HG03060 (cell line): ENCODE results near the gene THBS2.
"Not testable (repeated sequence)": the region's sequence is repeated elsewhere in the genome, so short reads cannot be mapped to it uniquely, and the experiment has no call there.

Source experiments
- ATAC-seq: cut with Tn5 transposase; IDR thresholded peaks from one replicate; pipeline ENCODE4 v1.9.1; 2021; ENCODE audit warnings: low read depth, moderate number of reproducible peaks; ENCODE audit not compliant: unreplicated experiment

Gene THBS2

DNA sequence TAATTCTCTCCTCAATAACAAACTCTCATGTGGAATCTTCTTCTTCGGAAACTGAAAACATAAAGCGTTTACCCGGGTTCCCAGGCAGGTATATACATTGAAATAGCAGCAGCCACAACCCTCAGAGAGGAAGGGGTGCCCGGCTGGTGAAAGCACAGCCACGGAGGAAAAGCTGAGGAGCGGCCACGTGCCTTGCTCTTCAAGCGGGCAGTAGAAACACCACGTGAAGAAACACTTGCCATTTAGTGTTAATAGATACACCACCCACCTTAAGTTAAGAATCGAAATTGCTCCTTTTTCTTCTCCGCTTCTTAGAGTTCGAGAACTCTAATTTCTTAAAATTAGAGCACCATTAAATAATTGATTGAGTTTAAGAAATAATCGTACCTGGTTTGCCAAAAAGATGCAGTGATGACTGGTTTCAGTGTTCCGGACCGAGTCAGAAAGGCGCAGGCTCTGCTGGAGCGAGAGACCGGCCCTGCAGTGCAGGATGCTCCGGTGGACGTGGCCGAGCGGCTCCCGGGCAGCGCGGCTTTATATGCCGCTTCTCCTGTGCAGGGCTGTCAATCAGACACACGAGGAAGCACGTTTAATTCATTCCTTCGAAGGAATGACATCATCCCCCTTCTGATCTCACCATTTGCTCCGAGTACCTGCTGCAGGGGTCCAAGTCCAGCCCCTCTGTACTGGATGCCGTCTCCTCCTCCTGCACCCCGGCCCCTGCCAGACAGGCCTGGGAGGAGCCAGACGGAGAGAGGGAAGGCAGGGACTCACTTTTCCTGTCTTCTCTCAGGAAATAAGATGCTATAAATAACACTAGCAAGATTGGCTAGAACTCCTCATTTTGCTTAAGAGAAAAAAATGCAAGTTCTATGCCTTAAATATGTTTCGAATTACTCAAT, at the start of gene THBS2:
THBS2 (minus strand) TSS at position 510 of the 902 bp plus-strand sequence. CDS start 3,062 bp downstream, outside the sequence.
- no peak for ATAC-seq

DNA sequence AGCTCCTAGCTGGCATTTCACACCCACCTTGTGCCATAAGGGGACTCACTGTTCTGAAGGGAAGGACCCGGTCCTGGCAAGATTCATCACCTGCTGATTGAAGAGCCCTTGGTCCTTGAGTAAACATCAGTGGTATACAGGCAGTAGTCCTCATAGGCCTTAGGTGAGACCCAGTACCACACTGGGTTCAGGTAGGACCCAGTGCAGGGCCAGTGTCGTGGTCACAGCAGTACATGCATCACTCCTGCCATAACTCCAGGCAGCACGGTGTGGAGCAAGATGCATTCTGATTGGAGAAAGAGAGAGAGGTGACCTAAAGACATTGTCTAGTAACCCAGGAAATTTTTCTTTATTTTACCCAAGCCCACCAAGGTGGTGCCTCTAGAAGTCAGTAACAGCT, 49.1 kb upstream of the THBS2 start:
- ATAC-seq = no peak

DNA sequence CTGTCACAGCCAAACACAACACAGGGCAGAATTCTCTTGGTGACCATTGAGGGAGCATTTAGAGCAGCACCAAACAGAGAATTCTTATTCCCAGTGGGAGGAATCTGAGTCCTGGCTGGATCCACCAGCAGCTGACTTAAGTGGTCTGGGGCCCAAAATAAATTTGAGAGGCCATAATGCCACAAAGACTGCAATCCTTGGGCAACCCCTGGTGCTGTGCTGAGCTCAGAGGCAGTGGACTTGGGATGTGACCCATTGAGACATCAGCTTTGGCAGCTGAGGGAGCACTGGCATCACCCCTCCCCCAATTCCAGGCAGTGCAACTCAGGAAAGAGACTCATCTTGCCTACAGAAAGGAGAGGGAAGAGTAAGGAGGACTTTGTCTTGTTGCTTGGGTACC, 48.6 kb upstream of the THBS2 start:
- ATAC-seq = no peak

DNA sequence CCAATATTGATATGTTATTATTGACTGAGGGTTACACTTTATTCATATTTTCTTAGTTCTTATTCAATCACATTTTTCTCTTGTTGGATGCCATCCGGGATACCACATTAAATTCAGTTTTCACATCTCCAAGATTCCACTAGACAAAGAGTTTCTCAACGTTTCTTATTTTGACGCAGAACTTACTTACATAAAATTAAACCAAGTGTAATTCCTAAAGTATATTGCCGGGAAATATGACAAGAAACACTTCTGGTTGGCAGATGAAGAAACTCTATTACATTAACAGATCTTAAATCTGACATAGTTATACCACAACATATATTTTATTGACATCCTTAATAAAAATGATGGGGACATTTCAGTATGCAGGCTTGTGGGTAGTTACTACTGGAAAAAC, 47.3 kb upstream of the THBS2 start:
- no peak for ATAC-seq

DNA sequence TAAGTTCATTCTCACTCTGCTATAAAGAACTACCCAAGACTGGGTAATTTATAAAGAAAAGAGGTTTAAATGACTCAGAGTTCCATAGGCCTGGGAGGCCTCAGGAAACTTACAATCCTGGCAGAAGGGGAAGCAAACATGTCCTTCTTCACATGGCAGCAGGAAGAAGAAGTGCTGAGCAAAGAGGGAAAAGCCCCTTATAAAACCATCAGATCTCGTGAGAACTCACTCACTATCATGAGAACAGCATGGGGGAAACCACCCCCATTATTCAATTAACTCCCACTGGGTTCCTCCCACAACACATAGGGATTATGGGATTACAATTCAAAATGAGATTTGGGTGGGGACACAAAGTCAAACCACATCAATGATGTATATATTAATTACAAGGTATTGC, 45.0 kb upstream of the THBS2 start:
- not testable (repeated sequence) for ATAC-seq

DNA sequence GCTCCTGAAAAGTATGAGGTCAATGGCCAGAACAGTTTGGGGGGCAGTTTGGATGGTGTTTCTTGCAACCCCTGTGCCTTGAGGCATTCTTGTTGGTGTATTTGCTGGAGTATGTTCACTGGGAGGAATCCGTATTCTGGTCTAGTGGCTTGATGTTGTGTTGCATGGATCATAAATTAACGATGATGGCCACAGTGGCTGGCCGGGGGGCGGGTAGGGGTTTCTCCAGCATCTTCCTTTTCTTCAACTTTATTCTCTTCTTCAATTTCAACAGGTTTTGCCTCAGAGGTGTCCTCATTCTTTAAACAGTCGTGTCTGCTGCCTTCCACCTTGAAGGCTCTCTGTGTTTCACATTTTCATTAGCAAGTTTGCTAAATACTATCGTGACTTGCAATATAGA, 43.0 kb upstream of the THBS2 start:
- no peak for ATAC-seq

DNA sequence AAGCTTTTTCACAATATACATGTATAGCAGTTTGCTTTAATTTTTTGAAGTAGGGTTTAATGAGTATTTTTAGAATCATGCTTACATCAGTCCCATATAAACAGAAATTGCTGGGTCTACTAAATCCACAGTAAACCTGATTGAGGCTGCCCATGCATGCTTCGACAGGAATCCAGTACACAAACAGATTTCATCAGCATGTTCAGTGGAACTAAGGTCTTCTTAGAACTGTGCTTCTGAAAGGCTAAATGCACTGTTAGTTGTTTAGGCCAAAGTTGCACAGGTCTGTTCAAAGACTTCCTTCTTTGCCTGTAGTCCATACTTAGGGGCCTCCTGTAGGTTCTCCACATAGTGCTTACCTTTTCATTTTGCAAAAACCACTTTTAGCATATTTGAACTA, 42.5 kb upstream of the THBS2 start:
- no peak for ATAC-seq

DNA sequence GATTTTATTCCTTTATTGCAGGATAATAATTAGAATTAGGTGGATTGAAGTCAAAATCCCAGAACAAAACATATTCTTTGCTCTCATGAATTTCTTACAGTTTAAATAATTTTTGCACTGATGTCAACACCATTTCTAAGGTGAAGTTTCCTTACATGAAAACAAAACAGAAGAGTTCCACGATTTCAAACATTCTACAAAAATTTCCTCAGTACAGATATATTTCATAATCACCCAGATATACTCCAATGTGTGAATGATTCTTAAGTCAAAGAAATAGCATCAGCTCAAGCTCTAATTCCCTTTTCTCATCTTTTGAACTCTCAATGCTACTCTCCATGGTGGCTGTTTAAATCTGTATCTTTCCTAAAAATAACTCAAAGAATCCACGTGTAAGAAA, 39.5 kb upstream of the THBS2 start:
- ATAC-seq = no peak

DNA sequence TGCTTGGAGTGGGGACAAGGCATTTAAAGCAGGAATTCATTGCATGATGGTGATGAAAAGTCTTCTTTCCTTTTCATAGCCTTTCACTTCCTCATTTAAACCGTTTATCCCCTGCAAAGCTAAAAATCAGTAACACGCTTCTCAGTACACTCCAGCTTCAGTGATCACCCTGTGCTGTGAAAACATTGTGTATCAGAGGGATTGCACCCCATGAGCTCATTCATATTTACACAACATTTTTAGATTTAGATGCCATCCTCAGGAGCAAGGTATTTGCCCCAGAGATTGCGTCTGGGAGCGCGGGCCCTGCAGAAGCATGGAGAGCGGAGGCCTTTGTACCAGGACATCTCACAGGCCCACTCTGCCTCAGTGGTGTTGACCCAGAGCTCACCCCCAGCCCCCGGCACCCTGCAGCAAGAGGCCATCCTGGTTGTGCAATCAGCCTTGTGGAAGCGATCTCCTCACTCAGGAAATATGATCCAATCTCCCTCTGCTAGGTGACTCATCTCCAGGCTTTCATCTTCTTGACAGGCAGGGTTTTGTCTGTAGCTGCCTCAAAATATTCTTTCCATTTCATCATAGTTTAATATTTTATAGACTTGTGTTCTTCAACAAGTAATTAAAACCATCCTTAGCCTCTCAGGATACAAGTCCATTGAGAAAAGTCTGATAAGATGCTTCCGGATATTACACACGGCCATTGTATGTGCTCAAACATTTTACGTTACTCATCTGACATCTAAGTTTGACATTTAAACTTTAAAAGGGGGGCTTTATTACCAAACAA, 38.9 kb upstream of the THBS2 start:
- ATAC-seq = no peak

DNA sequence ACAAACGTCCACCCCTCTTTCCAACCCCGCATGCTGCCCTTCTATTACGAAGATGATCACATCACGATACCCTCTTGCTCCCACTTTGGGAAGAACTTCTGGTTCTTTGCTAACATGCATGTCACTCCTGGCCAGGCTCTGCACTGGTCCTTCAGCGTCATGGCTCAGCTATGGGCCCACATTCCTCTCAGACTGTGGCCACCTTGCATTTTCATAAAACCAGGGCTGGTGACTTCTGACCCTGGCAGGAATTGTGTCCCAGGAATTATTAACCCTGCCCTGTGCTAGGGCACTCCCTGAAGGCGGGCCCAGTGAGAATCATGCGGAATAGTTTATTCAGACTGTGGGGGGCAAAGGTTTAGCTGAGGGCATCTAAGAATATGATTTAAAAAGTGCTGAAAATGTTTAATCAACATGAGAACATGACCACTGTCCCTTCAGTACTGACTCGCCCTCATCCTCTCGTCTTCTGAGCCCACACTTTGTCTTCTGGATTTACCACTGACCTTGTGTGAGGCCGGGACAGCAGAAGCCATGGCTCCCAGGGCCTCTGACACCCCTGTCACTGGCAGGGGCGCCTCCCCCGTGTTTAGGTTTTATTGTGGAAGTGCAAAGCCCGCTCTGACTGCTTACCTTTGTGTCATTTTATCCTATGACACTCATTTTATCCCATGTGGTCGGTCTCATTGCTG, 38.1 kb upstream of the THBS2 start:
- no peak for ATAC-seq

DNA sequence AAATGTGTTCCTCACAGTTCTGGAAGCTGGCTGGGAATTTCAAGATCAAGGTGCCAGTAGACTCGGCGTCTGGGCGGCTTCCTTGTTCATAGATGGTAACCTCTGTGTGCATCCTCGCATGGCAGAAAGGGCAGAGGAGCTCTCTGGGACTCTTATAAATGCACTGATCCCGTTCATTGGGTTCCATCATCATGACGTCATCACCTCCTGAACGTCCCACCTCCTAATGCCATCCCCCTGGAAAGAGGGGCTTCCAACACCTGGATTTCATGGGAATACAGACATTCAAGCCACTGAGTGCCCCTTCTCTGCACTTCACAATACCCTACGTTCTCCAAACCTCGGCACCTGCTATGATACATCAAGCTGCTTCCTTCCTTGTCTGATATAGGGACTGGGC, 37.5 kb upstream of the THBS2 start:
- ATAC-seq = no peak

DNA sequence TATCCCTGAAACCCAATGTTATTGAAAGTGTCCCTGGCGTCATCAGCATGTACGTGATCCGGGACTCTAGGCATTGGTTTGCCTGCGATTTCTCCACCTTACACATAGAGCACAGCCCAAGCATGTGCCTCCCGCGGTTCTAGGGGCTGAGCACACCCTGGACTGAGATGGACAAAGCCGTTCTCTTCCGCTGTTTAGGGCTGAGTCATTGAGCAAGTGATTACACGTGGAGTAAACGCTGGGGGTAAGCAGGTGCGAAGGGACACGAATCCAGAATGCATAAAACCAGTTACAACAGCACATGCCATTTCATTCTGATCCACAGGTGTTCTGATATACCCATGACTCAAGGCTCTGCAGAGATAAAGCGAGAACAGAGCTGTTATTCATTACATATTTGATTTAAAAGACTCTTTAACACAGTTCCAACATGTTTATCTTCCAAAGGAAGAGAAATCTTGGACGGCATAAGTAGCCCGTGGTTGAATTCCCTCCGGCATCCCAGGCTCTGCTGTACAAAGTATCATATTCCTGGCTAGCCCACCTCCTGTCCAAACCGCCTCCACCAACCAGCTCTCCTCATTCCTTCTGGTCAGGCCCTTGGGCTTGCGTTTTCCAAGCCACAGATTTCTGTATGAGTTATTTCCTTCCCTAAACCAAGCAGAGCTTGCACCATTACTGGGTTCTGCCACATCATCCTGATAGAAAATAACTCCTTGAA, 36.1 kb upstream of the THBS2 start:
- ATAC-seq = no peak

DNA sequence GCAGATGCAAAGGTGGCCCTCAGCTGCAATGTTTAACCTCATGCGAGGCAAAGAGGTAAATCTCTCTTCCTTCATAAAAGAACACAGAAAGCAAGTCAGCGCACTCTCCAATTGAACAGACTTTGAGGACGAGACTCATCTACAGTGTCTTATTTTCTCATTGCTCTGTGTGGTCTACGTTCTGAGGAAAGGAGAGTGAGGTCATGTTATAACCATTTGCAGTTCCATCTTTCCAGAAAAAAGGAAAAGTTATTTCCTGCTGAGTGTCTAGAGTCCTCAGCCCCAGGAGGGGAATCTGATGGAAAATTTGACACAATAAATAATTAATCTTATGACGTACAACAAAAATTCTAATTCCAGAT, 35.6 kb upstream of the THBS2 start:
- ATAC-seq = no peak

DNA sequence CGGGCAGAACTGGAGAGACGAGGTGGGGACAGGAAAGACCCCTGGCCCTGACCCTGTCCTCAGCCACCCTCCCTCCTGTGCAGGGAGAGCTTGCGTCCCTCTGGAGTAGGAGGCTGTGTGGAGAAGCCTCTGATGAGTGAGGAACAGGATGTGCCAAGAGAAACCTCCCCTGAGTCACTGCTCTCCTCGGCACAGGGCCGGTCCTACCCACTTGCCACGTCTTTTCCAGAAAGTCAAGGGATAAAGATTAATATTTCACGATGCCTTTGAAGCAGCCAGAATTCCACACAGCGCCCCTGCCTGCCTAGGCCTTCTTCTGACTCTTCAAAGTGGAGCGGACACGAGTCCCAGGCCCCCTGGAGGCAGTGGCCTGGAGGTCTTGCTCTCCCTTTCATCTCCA, 34.9 kb upstream of the THBS2 start:
- no peak for ATAC-seq

DNA sequence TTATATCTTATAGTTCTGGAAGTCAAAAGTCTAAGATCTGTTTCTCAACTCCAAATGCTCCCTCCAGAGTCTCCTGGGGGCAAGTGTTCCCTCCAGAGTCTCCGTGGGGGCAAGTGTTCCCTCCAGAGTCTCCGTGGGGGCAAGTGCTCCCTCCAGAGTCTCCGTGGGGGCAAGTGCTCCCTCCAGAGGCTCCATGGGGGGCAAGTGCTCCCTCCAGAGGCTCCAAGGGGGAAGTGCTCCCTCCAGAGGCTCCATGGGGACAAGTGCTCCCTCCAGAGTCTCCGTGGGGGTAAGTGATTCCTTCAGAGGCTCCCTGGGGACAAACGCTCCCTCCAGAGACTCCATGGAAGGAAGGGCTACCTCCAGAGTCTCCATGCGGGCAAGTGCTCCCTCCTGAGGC, 34.0 kb upstream of the THBS2 start:
- no peak for ATAC-seq

DNA sequence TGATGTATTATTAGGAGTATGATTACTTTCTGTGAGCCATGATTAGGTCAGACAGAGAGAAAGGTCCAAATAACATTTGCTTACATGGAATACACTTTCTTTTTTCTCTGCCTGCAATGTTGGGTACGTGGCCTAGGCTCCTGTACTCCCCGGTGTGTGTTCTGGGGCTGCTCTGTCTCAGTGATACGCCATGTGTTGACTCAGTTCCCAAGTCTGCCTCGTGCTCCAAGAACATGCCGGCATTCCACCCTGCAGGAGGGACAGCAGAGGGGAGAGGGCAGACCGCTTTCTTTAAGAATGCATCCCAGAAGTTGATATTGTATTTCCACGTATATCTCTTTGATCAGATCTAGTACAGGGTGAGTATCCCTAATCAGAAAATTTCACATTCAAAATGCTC, 33.3 kb upstream of the THBS2 start:
- ATAC-seq = no peak

DNA sequence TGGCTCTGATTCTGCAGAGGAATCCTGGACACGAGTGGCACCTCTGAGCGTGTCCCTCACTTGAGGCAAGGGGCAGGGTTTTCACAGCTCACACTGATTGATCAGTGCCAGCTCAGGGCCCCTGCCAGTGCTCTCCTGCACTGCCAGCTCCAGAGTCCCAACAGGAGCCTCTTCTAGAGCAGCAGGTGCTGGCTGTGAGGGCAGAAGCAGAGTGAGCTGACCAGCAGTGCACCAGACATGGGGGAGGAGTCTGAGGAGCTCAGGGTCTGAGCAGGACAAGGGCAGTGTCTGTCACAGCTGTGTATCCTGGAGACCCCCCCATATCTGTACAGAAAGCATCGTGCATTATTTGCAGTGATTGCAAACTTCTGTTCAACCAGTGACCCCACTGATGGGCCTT, 31.5 kb upstream of the THBS2 start:
- ATAC-seq = no peak

DNA sequence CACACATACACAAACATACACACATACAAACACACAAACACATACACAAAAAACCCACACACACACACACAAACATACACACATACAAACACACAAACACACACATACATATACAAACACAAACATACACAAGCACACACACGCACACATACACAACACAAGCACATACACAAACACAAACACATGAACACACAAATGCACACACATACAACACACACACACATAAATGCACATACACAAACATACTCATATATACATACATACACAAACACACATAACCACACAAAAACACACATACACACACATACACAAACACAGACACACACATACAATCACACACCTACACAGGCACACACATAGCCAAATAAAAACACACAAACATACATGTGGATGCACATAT, 30.3 kb upstream of the THBS2 start:
- no peak for ATAC-seq

DNA sequence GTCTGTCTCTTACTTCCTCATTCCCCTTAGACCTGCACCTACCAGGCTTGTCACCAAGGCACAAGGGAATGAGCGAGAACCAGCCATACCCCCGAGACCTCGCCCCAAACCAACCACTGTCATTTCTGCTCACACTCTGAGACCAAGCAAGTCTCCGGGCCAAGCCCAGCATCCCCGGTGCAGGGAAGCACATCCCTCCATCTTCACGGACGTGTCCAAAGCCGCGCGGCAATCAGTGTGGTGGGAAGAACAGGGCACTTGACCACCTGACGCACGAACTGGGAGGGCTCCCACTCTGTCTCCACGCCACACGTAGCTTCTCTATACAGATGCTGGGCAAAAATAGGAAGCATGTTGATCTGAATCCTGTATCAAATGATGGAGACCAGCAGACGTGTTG, 28.4 kb upstream of the THBS2 start:
- ATAC-seq = no peak

DNA sequence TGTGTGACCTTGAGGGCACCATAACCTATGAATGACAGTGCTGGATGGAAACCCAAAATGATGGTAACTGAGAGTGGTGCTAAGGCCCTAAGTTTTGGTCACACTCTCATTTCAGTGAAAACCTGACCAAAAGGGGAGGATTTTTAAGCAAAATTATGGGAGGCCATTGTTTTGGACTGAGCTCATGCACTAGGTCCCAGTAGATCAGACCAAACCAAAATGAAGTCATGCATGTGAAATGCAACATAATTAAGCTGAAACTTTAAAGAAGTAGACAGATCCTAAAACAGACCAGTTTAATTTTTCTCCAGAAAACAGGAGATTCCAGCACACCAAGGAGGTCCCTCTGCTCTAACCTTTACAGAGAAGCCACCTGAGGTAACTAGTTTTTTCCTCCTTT, 24.0 kb upstream of the THBS2 start:
- no peak for ATAC-seq

DNA sequence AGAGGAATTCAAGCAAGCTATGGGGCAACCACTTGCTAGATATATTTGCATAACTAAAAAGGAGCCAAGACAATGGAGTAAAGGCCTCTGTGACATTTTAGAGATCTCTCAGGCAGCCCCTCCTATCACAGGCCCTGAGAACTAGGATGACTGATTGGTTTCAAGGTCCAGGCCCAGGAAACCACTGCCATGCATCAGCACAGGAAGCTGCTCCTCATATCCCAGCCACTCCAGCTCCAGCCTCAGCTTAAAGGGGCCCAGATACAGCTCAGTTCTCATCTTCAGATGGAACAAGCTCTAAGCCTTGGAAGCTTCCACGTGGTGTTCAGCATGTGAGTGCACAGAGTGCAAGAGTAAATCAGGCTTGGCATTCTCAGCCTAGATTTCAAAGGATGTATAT, 21.1 kb upstream of the THBS2 start:
- ATAC-seq = no peak
